Cardiac fibroblast (primary cell): ENCODE results near the gene NANOS2.

Experiments
- DNase-seq, 2 donors: peaks; one replicate each; pipeline versions ENCODE4 v3.0.0 to v3.0.0-alpha.2; 2010; ENCODE audit warnings: low read depth in 2 of 2
- H3K4me3 ChIP-seq, 2 donors: replicated peaks in 1 of 2; 1 replicate in 1 of 2; 2 replicates in 1 of 2; pipeline ENCODE4 v1.5.1; 2011; ENCODE audit warnings: low read depth in 2 of 2, low read length in 2 of 2, mild to moderate bottlenecking in 2 of 2, moderate library complexity in 1 of 2
- TF ChIP-seq, protein P1 (sequence below): IDR thresholded peaks from one replicate; pipeline ENCODE4 v1.5.1; 2011; ENCODE audit warnings: low read depth, mild to moderate bottlenecking, low read length, inconsistent platforms

Gene NANOS2

GRCh38 chr19:45940515-45940805 lies 25.9 kb upstream of the NANOS2 start:
- DNase-seq = no peak
- no peak overlapping the region for H3K4me3 ChIP-seq
- TF ChIP-seq, protein P1, sequence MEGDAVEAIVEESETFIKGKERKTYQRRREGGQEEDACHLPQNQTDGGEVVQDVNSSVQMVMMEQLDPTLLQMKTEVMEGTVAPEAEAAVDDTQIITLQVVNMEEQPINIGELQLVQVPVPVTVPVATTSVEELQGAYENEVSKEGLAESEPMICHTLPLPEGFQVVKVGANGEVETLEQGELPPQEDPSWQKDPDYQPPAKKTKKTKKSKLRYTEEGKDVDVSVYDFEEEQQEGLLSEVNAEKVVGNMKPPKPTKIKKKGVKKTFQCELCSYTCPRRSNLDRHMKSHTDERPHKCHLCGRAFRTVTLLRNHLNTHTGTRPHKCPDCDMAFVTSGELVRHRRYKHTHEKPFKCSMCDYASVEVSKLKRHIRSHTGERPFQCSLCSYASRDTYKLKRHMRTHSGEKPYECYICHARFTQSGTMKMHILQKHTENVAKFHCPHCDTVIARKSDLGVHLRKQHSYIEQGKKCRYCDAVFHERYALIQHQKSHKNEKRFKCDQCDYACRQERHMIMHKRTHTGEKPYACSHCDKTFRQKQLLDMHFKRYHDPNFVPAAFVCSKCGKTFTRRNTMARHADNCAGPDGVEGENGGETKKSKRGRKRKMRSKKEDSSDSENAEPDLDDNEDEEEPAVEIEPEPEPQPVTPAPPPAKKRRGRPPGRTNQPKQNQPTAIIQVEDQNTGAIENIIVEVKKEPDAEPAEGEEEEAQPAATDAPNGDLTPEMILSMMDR = no peak

GRCh38 chr19:45939792-45940514 lies 25.4 kb upstream of the NANOS2 start:
- no peak overlapping the region for H3K4me3 ChIP-seq
- TF ChIP-seq, protein P1 = no peak
- no peak for DNase-seq

DNA sequence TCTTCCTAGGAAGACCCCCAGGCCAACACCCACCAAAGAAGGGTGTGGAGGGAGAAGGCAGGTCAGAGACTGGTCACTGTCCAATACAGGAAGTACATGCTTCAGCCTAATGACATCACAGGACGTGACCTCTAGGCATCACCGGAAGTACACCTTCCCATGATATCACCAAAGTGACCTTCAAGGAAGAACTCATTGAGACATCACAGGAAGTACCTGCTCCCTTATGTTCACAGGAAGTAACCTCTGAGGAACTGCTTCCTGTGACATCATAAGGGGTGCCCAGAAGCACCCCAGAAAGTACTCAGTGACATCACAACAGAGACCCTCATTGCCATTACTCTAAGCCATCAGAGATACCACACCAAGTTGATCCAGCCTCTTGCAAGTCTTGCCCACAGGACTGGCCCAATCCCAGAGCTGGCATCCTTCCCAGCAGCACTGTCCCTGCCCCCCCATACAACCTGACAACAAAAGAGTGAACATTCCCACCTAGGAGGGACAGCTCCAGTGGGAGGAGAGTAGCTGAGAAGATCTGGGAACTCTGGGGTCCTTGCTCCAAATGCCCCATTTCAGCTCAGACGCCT lies 24.2 kb upstream of the NANOS2 start:
- DNase-seq = no peak
- TF ChIP-seq, protein P1 = no peak
- no peak overlapping the region for H3K4me3 ChIP-seq

DNA sequence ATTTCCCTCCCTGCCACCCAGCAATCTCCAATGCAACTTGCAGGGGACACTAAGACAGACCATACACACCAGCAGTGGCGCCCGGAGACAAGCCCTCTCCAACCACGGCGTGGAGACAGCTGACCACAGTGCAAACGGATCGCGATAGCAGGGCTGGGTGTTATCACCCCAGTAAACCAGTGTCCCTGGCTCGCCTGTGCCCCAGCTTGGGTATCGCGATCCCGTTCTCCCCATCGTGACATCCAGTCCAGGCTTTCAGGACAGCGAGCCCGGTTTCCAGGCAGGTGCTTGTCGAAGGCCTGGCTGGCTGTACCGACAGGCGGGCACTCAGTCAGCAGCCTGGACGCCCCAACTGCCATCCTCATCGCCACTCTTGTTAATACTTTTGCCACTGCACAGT lies 20.7 kb upstream of the NANOS2 start:
- no peak for DNase-seq
- TF ChIP-seq, protein P1 = no peak
- no peak overlapping the region for H3K4me3 ChIP-seq

DNA sequence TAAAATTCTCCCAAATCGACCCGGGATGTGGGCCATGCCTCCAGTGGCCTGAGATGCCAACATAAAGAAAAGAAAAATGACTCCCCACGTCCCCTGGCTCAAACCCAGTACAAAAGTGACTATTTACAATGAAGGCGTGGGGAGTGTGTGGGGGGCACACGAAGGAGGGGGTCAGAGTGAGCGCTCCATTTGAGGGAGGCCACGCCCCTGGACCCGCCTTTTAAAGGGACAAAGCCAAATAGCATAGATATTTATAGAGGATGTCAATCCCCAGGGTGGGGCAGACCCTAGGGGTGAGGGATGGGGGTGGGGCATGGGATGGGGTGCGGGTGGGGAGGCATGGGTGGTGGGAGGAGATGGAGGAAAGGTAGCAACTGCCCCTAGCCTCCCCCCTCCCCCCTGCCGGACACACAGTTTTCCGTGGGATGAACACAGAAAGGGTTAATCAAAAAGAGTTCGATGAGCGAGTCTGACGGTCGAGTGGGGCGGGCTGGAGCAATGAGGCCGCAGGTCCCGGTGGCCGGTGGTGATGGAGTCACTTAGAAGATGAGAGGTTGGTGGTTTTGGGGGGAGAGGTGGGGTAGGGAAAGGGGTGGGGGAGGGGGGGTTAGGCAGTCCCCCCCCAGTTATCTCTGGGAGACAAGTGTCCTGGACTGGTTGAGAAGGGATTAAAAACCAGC lies 20.1 kb upstream of the NANOS2 start:
- no peak for DNase-seq
- H3K4me3 ChIP-seq = no peak overlapping the region
- TF ChIP-seq, protein P1 = no peak

- no peak overlapping the region for H3K4me3 ChIP-seq
- TF ChIP-seq, protein P1 = no peak
- DNase-seq = no peak
Measured at GRCh38 chr19:45933759-45934158, 19.2 kb upstream of the NANOS2 start.
